Lower leg skin (tissue), 3 donors: ENCODE measurements around the gene PPL.

ENCODE experiments used
- CTCF ChIP-seq, 3 donors: fragments of 450-650 bp; IDR thresholded peaks; one replicate each; pipeline ENCODE4 v1.5.1; 2016; ENCODE audit warnings: antibody characterized with exemption in 3 of 3, mild to moderate bottlenecking in 3 of 3, moderate library complexity in 2 of 3
- POLR2A ChIP-seq, 2 donors: fragments of 450-650 bp; IDR thresholded peaks; one replicate each; pipeline ENCODE4 v1.6.1; 2016 to 2017; ENCODE audit warnings: antibody characterized with exemption in 2 of 2, mild to moderate bottlenecking in 1 of 2, moderate library complexity in 1 of 2

- TF ChIP-seq POLR2A (IDR thresholded peaks at IDR 0.05): no peak
- TF ChIP-seq CTCF (IDR thresholded peaks at IDR 0.05): no peak
Measured at GRCh38 chr16:4908854-4909401, 28.0 kb downstream of the PPL start.
